WERI-Rb-1 (cell line): ENCODE data around the gene CDC25B.

Experiments used
- DNase-seq: peaks from one replicate; pipeline ENCODE4 v3.0.0-alpha.2; 2020
- H3K27ac ChIP-seq: fragments of 250-450 bp; sonication (Bioruptor Pico); 2 replicates; pipeline ENCODE4 v1.5.1; 2020; ENCODE audit warnings: mild to moderate bottlenecking, moderate library complexity
- H3K27me3 ChIP-seq: fragments of 250-450 bp; sonication (Bioruptor Pico); 2 replicates; pipeline ENCODE4 v1.5.1; 2021; ENCODE audit warnings: mild to moderate bottlenecking, low read depth, moderate library complexity; ENCODE audit not compliant: insufficient read depth, severe bottlenecking
- H3K36me3 ChIP-seq: fragments of 250-450 bp; sonication (Bioruptor Pico); 2 replicates; pipeline ENCODE4 v1.5.1; 2020; ENCODE audit warnings: mild to moderate bottlenecking, moderate library complexity
- H3K4me3 ChIP-seq: 2 replicates; pipeline ENCODE4 v1.5.1; 2011; ENCODE audit warnings: low read depth, mild to moderate bottlenecking, control low read depth, low read length
- H3K9me3 ChIP-seq: fragments of 250-450 bp; sonication (Bioruptor Pico); 2 replicates; pipeline ENCODE4 v1.5.1; 2021; ENCODE audit warnings: mild to moderate bottlenecking, moderate library complexity; ENCODE audit not compliant: severe bottlenecking
- TF ChIP-seq, protein P1 (sequence below): IDR thresholded peaks from 2 replicates; pipeline ENCODE4 v1.5.1; 2011; ENCODE audit warnings: low read depth, mild to moderate bottlenecking, control low read depth, inconsistent platforms, low read length

CDC25B gene

DNA sequence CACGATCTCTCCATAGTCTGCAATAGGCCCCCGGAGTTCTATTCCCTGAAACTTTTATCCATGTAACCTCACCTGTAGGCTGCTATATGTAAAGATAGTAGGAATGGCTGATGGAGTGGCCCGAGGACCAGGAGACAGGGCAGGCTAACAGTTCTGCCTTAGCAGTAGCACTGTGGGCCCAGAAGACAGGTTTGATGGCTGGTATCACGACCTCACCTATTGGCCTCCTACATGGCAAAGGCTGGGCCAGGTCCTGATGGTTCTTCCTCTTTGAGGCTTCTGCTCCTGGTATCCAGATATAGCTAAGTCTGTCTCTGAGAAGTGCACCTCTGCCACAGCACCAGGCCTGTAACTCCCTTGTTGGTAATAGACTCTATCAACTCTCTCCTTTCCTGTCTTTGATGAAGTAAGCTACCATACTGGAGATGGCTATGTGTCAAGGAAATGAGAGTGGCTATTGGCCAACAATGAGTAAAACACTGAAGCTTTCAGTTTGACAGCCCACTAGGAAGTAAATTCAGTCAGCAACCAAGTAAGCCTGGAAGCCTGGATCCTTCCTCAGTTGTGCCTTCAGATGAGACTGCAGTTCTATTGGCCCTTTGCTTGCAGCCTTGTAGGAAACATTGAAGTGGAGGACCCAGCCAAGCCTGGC lies 20.5 kb upstream of the CDC25B start:
- Histone ChIP-seq H3K9me3 (peaks cover 3% of the 10 kb centered on the region), H3K27ac (no peak overlapping the region), H3K4me3 (no peak overlapping the region), H3K27me3 (peaks cover 2% of the 10 kb centered on the region), H3K36me3 (no peaks in the 10 kb centered on the region)
- DNase-seq, result no peak
- TF ChIP-seq, protein P1, sequence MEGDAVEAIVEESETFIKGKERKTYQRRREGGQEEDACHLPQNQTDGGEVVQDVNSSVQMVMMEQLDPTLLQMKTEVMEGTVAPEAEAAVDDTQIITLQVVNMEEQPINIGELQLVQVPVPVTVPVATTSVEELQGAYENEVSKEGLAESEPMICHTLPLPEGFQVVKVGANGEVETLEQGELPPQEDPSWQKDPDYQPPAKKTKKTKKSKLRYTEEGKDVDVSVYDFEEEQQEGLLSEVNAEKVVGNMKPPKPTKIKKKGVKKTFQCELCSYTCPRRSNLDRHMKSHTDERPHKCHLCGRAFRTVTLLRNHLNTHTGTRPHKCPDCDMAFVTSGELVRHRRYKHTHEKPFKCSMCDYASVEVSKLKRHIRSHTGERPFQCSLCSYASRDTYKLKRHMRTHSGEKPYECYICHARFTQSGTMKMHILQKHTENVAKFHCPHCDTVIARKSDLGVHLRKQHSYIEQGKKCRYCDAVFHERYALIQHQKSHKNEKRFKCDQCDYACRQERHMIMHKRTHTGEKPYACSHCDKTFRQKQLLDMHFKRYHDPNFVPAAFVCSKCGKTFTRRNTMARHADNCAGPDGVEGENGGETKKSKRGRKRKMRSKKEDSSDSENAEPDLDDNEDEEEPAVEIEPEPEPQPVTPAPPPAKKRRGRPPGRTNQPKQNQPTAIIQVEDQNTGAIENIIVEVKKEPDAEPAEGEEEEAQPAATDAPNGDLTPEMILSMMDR, result no peak

DNA sequence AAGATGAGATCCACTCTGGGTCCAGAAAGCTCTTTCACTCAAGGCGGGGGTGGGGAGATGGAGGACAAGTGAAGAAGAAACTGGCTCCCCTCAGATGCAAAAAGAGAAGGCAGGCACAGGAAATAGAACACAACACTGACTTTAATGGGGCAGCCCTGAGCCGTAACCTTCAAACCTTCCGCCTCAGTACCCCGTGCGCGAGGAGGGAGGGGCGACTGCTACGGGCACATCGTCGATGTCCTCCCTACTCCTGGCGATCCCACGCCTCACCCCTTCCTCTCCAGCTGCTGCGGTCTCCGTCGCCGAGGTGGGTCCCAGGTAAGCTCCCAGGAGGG lies 18.8 kb upstream of the CDC25B start:
- DNase-seq, result no peak
- TF ChIP-seq, protein P1, result no peak
- peaks cover 2% of the 10 kb centered on the region for H3K27me3 ChIP-seq
- H3K36me3 ChIP-seq, result no peaks in the 10 kb centered on the region
- H3K9me3 ChIP-seq, result peaks cover 3% of the 10 kb centered on the region
- no peak overlapping the region for H3K27ac ChIP-seq
- H3K4me3 ChIP-seq, result peak overlapping the region; percentile 39

DNA sequence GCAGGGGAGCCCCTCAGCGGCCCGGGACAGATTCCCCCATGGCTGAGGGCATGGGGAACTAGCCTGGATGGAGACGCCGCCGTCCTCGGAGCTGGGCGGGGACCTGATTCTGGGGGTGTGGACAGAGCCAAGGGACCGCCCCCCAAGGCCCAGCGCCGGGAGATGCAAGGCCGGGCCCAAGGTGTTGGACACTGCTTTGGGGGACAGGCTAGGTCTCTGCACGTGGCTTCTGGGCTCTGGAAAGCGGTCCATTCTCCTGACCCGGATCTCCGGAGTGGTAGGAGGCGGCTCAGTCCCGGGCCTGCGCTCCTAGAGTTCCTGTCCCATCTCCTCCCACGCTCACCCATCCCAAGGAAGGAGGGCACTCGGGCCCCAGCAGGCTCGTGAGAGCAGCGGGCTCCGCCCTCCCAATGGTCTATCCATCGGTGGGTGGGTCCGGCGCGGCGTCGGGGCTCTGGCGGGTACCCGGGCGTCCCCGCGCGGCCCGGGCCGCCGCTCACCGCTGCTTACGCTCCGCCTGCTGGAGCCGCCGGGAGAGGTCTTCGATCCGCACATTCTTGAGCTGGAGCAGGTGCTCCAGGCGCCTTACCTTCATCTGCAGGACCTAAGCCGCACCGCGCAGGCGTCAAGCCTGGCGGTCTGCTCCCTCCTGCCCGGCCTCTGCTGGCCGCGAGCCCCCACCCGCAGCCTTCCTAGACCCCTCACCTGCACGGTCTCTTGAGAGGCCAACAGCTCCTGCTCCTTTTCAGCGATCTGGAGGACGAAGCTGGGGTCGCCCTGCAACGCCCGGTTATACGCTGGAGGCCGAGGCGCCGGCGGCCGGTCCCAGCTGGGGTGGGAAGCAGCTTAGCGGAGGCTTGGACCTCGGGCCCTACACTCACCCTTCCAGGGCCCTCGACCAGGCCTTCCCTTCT lies 18.1 kb upstream of the CDC25B start:
- DNase-seq, result peak; percentile 66
- peaks cover 2% of the 10 kb centered on the region for H3K27me3 ChIP-seq

DNA sequence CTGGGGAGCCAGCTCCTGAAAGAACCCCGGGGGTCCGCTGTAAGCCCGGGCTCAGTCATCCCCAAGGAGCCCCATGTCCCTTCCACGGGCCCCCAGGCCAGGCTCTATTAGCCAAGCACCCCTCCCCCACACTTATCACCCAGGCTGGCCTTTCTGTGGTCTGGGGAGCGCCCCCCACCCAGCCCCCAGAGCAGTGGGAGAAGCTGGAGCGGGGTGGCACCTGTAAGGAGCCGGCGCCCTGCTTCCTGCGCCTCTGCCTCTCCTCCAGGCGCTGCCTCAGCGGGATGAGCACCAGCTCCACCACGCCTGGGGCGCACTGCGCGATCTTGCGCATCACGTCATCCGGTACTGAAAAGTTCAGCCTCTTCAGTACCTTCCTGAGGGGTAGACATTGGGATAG lies 17.1 kb upstream of the CDC25B start:
- TF ChIP-seq, protein P1, result no peak
- Histone ChIP-seq H3K9me3 (peaks cover 3% of the 10 kb centered on the region), H3K36me3 (no peaks in the 10 kb centered on the region), H3K27me3 (peaks cover 2% of the 10 kb centered on the region), H3K4me3 (no peak overlapping the region), H3K27ac (no peak overlapping the region)
- DNase-seq, result no peak

More for the DNA sequence above, 18.1 kb upstream of the CDC25B start:
- H3K36me3 ChIP-seq, result no peaks in the 10 kb centered on the region
- TF ChIP-seq, protein P1, result peak; percentile 6; the same call in 1 of the 2 replicates
- H3K4me3 ChIP-seq, result peak overlapping the region; percentile 39
- no peak overlapping the region; the same call in 1 of the 2 replicates for H3K27ac ChIP-seq
- peaks cover 3% of the 10 kb centered on the region for H3K9me3 ChIP-seq

DNA sequence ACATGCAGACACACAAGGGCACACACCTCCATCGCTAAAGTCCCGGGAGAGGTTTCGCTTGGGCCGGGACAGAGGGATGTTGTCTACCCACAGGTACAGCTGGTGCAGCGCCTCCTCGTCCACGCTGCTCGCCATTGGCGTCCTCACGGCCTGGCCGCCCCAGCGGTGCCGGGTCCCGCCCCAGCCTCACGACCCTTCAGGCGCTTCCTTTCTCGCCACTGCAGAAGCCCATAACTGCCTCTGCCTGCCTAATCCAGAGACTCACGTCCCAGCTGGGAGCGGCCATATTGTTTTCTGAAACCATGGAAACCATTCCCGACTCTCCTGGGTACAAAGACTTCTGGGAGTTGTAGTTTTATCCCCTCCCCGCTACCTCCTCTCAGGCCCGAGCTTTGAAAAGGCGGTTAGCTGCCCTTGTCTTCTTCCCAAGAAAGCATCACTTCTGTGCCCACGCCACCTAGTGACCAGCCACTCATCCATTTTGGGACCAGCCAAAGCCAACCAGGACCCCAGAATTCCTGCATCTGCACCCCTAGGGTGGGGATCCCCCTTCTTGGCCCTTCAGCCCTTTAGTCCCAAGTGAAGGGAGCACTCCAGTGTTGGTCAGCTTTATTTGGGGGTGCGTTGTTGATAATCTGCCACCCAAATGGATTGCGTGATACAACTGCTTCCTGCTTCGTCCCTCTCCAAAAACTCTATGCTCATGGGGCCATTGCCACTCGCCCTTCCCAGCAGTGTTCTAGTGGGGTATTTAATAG lies 14.8 kb upstream of the CDC25B start, which contains the start of gene SPEF1:
TSS of gene SPEF1 (minus strand) at position 296 of the 758 bp plus-strand sequence. CDS start at position 135, 161 bp downstream.
- no peaks in the 10 kb centered on the region for H3K9me3 ChIP-seq
- H3K27ac ChIP-seq, result no peak within 1 kb of the TSS
- peaks cover 2% of the 10 kb centered on the region for H3K27me3 ChIP-seq
- peak; percentile 90 for DNase-seq
- H3K4me3 ChIP-seq, result peak within 1 kb of the TSS; percentile 27
- peaks cover 14% of the 10 kb centered on the region for H3K36me3 ChIP-seq
- TF ChIP-seq, protein P1, result peak; percentile 50; the same call in 1 of the 2 replicates
